Measurements from ENCODE around the gene FNBP1.

DNA sequence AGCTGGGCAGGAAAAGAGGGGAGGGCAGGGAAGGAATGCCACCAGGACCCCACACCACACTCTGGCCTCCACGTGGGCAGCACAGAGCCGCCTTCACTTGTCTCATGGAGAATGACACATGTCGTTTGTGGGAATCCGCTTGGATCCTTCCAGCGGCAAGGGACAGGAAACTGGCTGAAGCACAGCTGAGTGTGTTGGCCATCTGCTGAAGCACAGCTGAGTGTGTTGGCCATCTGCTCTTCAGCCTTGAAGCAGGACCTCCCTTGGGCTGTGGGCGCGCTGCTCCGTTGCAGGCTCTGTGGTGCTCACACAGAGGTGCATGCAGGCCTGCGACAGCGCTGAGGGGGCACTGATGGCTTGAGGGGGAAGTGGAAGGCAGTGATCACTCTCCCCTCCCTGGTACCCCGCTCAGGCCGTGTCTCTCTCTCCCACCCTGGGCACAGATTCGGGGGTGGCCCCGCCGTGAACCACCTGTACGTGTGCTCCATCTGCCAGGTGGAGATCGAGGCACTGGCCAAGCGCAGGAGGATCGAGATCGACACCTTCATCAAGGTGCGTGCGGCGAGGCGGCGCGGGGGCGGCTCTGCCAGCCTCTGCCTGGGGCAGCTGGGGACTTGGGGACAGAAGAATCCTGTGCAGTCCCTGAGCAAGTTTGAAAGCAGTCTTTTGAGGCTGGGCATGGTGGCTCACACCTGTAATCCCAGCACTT lies 167.1 kb downstream of the FNBP1 start:
- TF ChIP-seq POLR2AphosphoS5 (IDR thresholded peaks at IDR 0.05; ENCODE audit: low read depth) (no peak), EZH2 (IDR thresholded peaks at IDR 0.05; ENCODE audit: low read depth, unreplicated experiment) (no peak), EZH2phosphoT487 (IDR thresholded peaks at IDR 0.05; ENCODE audit: unreplicated experiment) (no peak), ZNF331 (CRISPR knock-in tag; IDR thresholded peaks at IDR 0.05; ENCODE audit: low read depth) (no peak), CREB1 (CRISPR knock-in tag; IDR thresholded peaks at IDR 0.05; ENCODE audit: low read depth) (no peak)
- TF ChIP-seq, protein P1, sequence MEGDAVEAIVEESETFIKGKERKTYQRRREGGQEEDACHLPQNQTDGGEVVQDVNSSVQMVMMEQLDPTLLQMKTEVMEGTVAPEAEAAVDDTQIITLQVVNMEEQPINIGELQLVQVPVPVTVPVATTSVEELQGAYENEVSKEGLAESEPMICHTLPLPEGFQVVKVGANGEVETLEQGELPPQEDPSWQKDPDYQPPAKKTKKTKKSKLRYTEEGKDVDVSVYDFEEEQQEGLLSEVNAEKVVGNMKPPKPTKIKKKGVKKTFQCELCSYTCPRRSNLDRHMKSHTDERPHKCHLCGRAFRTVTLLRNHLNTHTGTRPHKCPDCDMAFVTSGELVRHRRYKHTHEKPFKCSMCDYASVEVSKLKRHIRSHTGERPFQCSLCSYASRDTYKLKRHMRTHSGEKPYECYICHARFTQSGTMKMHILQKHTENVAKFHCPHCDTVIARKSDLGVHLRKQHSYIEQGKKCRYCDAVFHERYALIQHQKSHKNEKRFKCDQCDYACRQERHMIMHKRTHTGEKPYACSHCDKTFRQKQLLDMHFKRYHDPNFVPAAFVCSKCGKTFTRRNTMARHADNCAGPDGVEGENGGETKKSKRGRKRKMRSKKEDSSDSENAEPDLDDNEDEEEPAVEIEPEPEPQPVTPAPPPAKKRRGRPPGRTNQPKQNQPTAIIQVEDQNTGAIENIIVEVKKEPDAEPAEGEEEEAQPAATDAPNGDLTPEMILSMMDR (conservative IDR thresholded peaks at IDR 0.05; ENCODE audit: low read depth in 2 of 2), result no peak
- TF ChIP-seq, protein P2, sequence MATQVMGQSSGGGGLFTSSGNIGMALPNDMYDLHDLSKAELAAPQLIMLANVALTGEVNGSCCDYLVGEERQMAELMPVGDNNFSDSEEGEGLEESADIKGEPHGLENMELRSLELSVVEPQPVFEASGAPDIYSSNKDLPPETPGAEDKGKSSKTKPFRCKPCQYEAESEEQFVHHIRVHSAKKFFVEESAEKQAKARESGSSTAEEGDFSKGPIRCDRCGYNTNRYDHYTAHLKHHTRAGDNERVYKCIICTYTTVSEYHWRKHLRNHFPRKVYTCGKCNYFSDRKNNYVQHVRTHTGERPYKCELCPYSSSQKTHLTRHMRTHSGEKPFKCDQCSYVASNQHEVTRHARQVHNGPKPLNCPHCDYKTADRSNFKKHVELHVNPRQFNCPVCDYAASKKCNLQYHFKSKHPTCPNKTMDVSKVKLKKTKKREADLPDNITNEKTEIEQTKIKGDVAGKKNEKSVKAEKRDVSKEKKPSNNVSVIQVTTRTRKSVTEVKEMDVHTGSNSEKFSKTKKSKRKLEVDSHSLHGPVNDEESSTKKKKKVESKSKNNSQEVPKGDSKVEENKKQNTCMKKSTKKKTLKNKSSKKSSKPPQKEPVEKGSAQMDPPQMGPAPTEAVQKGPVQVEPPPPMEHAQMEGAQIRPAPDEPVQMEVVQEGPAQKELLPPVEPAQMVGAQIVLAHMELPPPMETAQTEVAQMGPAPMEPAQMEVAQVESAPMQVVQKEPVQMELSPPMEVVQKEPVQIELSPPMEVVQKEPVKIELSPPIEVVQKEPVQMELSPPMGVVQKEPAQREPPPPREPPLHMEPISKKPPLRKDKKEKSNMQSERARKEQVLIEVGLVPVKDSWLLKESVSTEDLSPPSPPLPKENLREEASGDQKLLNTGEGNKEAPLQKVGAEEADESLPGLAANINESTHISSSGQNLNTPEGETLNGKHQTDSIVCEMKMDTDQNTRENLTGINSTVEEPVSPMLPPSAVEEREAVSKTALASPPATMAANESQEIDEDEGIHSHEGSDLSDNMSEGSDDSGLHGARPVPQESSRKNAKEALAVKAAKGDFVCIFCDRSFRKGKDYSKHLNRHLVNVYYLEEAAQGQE (IDR thresholded peaks at IDR 0.05; ENCODE audit: unreplicated experiment), result no peak
- TF ChIP-seq, protein P3, sequence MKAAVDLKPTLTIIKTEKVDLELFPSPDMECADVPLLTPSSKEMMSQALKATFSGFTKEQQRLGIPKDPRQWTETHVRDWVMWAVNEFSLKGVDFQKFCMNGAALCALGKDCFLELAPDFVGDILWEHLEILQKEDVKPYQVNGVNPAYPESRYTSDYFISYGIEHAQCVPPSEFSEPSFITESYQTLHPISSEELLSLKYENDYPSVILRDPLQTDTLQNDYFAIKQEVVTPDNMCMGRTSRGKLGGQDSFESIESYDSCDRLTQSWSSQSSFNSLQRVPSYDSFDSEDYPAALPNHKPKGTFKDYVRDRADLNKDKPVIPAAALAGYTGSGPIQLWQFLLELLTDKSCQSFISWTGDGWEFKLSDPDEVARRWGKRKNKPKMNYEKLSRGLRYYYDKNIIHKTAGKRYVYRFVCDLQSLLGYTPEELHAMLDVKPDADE (IDR thresholded peaks at IDR 0.05), result no peak
